HG03159 (cell line): ENCODE measurements around the gene TECTA.

Experiments
- ATAC-seq: cut with Tn5 transposase; IDR thresholded peaks from one replicate; pipeline ENCODE4 v1.9.1; 2021; ENCODE audit warnings: mild to moderate bottlenecking, moderate library complexity; ENCODE audit not compliant: unreplicated experiment

The TECTA gene

GRCh38 chr11:121129362-121130340 lies 28.6 kb downstream of the TECTA start:
- no peak for ATAC-seq

- ATAC-seq, result no peak
Measured at GRCh38 chr11:121131656-121132055, 30.6 kb downstream of the TECTA start.

- no peak for ATAC-seq
Measured at GRCh38 chr11:121132211-121132976, 31.4 kb downstream of the TECTA start.

- no peak for ATAC-seq
Measured at GRCh38 chr11:121134741-121135312, 33.8 kb downstream of the TECTA start.

GRCh38 chr11:121137005-121137404 lies 36.0 kb downstream of the TECTA start:
- no peak for ATAC-seq

- ATAC-seq, result no peak
Measured at GRCh38 chr11:121138259-121138658, 37.2 kb downstream of the TECTA start.

- ATAC-seq, result no peak
Measured at GRCh38 chr11:121140369-121140768, 39.3 kb downstream of the TECTA start.

- no peak for ATAC-seq
Measured at GRCh38 chr11:121141066-121141465, 40.0 kb downstream of the TECTA start.

GRCh38 chr11:121143921-121144320 lies 42.9 kb downstream of the TECTA start:
- no peak for ATAC-seq

- ATAC-seq, result no peak
Measured at GRCh38 chr11:121144723-121145122, 43.7 kb downstream of the TECTA start.

- ATAC-seq, result no peak
Measured at GRCh38 chr11:121145826-121146225, 44.8 kb downstream of the TECTA start.

GRCh38 chr11:121149116-121149515 lies 48.1 kb downstream of the TECTA start:
- ATAC-seq, result no peak

GRCh38 chr11:121151207-121151688 lies 50.2 kb downstream of the TECTA start:
- ATAC-seq, result no peak

GRCh38 chr11:121152764-121153163 lies 51.7 kb downstream of the TECTA start:
- no peak for ATAC-seq

- ATAC-seq, result no peak
Measured at GRCh38 chr11:121153472-121153871, 52.4 kb downstream of the TECTA start.

- ATAC-seq, result no peak
Measured at GRCh38 chr11:121154486-121155314, 53.7 kb downstream of the TECTA start.

GRCh38 chr11:121157756-121158155 lies 56.7 kb downstream of the TECTA start:
- no peak for ATAC-seq

GRCh38 chr11:121159741-121160140 lies 58.7 kb downstream of the TECTA start:
- no peak for ATAC-seq

GRCh38 chr11:121161349-121161917 lies 60.4 kb downstream of the TECTA start:
- no peak for ATAC-seq

- no peak for ATAC-seq
Measured at GRCh38 chr11:121163658-121164308, 62.7 kb downstream of the TECTA start.
